Right atrium auricular region (tissue), 2 donors: ENCODE data around the gene SPRING1. TPM values are rescaled to one million over a fixed set of nuclear protein-coding genes. Genes with fewer than 3 reads are reported as not detected.

ENCODE experiments used
- DNase-seq: peaks from one replicate; pipeline ENCODE4 v3.0.0-alpha.2; 2019; ENCODE audit warnings: low spot score
- H3K27ac ChIP-seq, 2 donors: fragments of 200-600 bp; sonication (generic); 1 replicate in 1 of 2; 2 replicates in 1 of 2; pipeline ENCODE4 v1.5.1; 2016 to 2019
- H3K27me3 ChIP-seq, 2 donors: fragments of 200-600 bp; sonication (generic); one replicate each; pipeline versions ENCODE4 v1.5.1 to v1.6.0; 2017 to 2019
- H3K36me3 ChIP-seq: fragments of 200-600 bp; sonication (generic); one replicate; pipeline ENCODE4 v1.5.1; 2016
- H3K4me1 ChIP-seq, 2 donors: fragments of 200-600 bp; sonication (generic); one replicate each; pipeline versions ENCODE4 v1.5.1 to v1.6.0; 2017 to 2019
- H3K4me3 ChIP-seq, 2 donors: fragments of 200-600 bp; sonication (generic); 1 replicate in 1 of 2; 2 replicates in 1 of 2; pipeline ENCODE4 v1.5.1; 2017 to 2019; ENCODE audit warnings: mild to moderate bottlenecking in 1 of 2, moderate library complexity in 1 of 2
- H3K9me3 ChIP-seq, 2 donors: fragments of 200-600 bp; sonication (generic); one replicate each; pipeline ENCODE4 v1.5.1; 2019
- total RNA-seq, 2 donors: library from RNA; depleted of rRNA; stranded (reverse); fragments of >200 nt; gene quantifications; one replicate each; pipeline ENCODE4 v1.1.0, GENCODE V29; 2016
- TF ChIP-seq, protein P1 (sequence below), 2 donors: fragments of 200-600 bp; sonication (generic); IDR thresholded peaks; one replicate each; pipeline ENCODE4 v1.5.1; 2019; ENCODE audit warnings: antibody characterized with exemption in 2 of 2

The SPRING1 gene
- total RNA-seq, 2 donors from 2014 or later: 9.4 to 12.0 TPM

DNA sequence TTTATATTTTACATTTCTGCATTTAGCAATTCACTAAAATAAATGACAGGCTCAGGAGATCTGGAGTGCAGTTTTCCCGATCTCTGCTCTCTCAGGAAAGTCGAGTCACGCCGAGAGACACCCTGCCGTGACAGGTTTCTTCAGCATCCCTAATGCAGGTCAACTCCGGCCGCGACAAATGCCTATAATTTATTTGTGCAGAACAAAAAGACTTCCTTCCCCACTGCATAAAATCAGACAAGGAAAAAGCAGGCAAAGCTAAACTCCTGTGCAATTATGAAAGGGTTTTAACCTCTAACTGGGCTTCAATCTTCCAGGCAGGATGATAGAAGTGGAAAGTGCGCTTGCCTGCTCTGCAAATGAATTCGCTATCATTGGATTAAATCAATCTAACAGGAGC lies 28.1 kb downstream of the SPRING1 start:
- Histone ChIP-seq H3K36me3 (no peaks in the 10 kb centered on the region), H3K27ac (no peak overlapping the region), H3K27me3 (no peaks in the 10 kb centered on the region), H3K4me1 (peaks cover 0 to 10% of the 10 kb centered on the region in 2 donors), H3K9me3 (no peaks in the 10 kb centered on the region), H3K4me3 (no peak overlapping the region)
- no peak for DNase-seq
- TF ChIP-seq, protein P1, sequence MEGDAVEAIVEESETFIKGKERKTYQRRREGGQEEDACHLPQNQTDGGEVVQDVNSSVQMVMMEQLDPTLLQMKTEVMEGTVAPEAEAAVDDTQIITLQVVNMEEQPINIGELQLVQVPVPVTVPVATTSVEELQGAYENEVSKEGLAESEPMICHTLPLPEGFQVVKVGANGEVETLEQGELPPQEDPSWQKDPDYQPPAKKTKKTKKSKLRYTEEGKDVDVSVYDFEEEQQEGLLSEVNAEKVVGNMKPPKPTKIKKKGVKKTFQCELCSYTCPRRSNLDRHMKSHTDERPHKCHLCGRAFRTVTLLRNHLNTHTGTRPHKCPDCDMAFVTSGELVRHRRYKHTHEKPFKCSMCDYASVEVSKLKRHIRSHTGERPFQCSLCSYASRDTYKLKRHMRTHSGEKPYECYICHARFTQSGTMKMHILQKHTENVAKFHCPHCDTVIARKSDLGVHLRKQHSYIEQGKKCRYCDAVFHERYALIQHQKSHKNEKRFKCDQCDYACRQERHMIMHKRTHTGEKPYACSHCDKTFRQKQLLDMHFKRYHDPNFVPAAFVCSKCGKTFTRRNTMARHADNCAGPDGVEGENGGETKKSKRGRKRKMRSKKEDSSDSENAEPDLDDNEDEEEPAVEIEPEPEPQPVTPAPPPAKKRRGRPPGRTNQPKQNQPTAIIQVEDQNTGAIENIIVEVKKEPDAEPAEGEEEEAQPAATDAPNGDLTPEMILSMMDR (IDR thresholded peaks at IDR 0.05): no peak

- Histone ChIP-seq H3K27ac (no peak overlapping the region), H3K4me1 (peaks cover 0 to 10% of the 10 kb centered on the region in 2 donors), H3K27me3 (no peaks in the 10 kb centered on the region), H3K36me3 (no peaks in the 10 kb centered on the region), H3K9me3 (no peaks in the 10 kb centered on the region), H3K4me3 (peak overlapping the region in 1 of 2 donors; percentile 14)
- peak; percentile 61 for DNase-seq
- TF ChIP-seq, protein P1 (IDR thresholded peaks at IDR 0.05): peak; percentile 31 to 71
Measured at GRCh38 chr12:116708826-116709756, 28.8 kb downstream of the SPRING1 start.

- no peak for DNase-seq
- Histone ChIP-seq H3K4me1 (peaks cover 0 to 18% of the 10 kb centered on the region in 2 donors), H3K36me3 (no peaks in the 10 kb centered on the region), H3K4me3 (no peak overlapping the region), H3K9me3 (no peaks in the 10 kb centered on the region), H3K27me3 (no peaks in the 10 kb centered on the region), H3K27ac (no peak overlapping the region)
- TF ChIP-seq, protein P1 (IDR thresholded peaks at IDR 0.05): no peak
Measured at GRCh38 chr12:116707751-116708150, 30.1 kb downstream of the SPRING1 start.

- H3K4me1 ChIP-seq: peaks cover 0 to 7% of the 10 kb centered on the region in 2 donors
- no peak overlapping the region for H3K4me3 ChIP-seq
- no peaks in the 10 kb centered on the region for H3K36me3 ChIP-seq
- no peaks in the 10 kb centered on the region for H3K9me3 ChIP-seq
- TF ChIP-seq, protein P1 (IDR thresholded peaks at IDR 0.05): peak; percentile 71 to 94
- DNase-seq: peak; percentile 67
- no peak overlapping the region for H3K27ac ChIP-seq
- no peaks in the 10 kb centered on the region for H3K27me3 ChIP-seq
Measured at GRCh38 chr12:116703214-116703795, 34.6 kb downstream of the SPRING1 start.

GRCh38 chr12:116701432-116701831 lies 36.4 kb downstream of the SPRING1 start:
- Histone ChIP-seq H3K4me3 (no peak overlapping the region), H3K9me3 (no peaks in the 10 kb centered on the region), H3K4me1 (peaks cover 0 to 12% of the 10 kb centered on the region in 2 donors), H3K27ac (no peak overlapping the region), H3K36me3 (no peaks in the 10 kb centered on the region), H3K27me3 (no peaks in the 10 kb centered on the region)
- TF ChIP-seq, protein P1 (IDR thresholded peaks at IDR 0.05): no peak
- no peak for DNase-seq
